Keratinocyte (primary cell): ENCODE data around the gene GPR32. TPM values are rescaled to one million over a fixed set of nuclear protein-coding genes. Genes with fewer than 3 reads are reported as not detected.

Experiments
- DNase-seq: peaks from one replicate; pipeline ENCODE4 v3.0.0-alpha.2; 2011; ENCODE audit warnings: low read depth, missing footprints, low spot score
- FAIRE-seq: peaks from 2 replicates; lab custom pipeline; 2011; peaks lifted over from hg19 to GRCh38; lab: Jason Lieb, UNC
- H2AFZ ChIP-seq: 2 replicates; pipeline ENCODE4 v1.6.0; 2012; ENCODE audit warnings: low read length, control low read depth, inconsistent platforms; ENCODE audit not compliant: control insufficient read depth
- H3K27ac ChIP-seq: 2 replicates; pipeline ENCODE4 v1.5.1; 2011; ENCODE audit warnings: low read length; ENCODE audit not compliant: control insufficient read depth, insufficient read depth
- H3K27me3 ChIP-seq: 3 replicates; pipeline ENCODE4 v1.6.0; 2011; ENCODE audit warnings: low read length; ENCODE audit not compliant: control insufficient read depth, insufficient read depth; ENCODE audit errors: extremely low read depth
- H3K36me3 ChIP-seq, 2 experiments: 2 replicates in 1 of 2; 3 replicates in 1 of 2; pipeline ENCODE4 v1.5.1; 2011; ENCODE audit warnings: low read length in 2 of 2, mild to moderate bottlenecking in 1 of 2; ENCODE audit not compliant: control insufficient read depth in 2 of 2, insufficient read depth in 2 of 2; ENCODE audit errors: extremely low read depth in 1 of 2
- H3K4me1 ChIP-seq: 3 replicates; pipeline ENCODE4 v1.5.1; 2011; ENCODE audit warnings: low read length; ENCODE audit not compliant: control insufficient read depth, insufficient read depth; ENCODE audit errors: extremely low read depth
- H3K4me2 ChIP-seq: 3 replicates; pipeline ENCODE4 v1.6.0; 2011; ENCODE audit warnings: low read depth, low read length; ENCODE audit not compliant: control insufficient read depth, insufficient read depth; ENCODE audit errors: extremely low read depth
- H3K4me3 ChIP-seq, 3 experiments: fragments of 200-600 bp in 1 of 3; sonication (generic) in 1 of 3; 2 replicates in 2 of 3; 3 replicates in 1 of 3; pipeline ENCODE4 v1.5.1; 2011 to 2016; ENCODE audit warnings: low read length in 3 of 3, mild to moderate bottlenecking in 3 of 3, control low read depth in 2 of 3, inconsistent platforms in 1 of 3, low read depth in 1 of 3, mixed read lengths in 1 of 3, mixed run types in 1 of 3, moderate library complexity in 1 of 3; ENCODE audit not compliant: control insufficient read depth in 2 of 3, insufficient read depth in 2 of 3; ENCODE audit errors: extremely low read depth in 1 of 3
- H3K79me2 ChIP-seq: 2 replicates; pipeline ENCODE4 v1.6.0; 2012; ENCODE audit warnings: low read length; ENCODE audit not compliant: control insufficient read depth, insufficient read depth
- H3K9ac ChIP-seq: 3 replicates; pipeline ENCODE4 v1.6.0; 2011; ENCODE audit warnings: low read length; ENCODE audit not compliant: control insufficient read depth, insufficient read depth; ENCODE audit errors: extremely low read depth
- H3K9me1 ChIP-seq: 3 replicates; pipeline ENCODE4 v1.6.0; 2011; ENCODE audit warnings: low read length; ENCODE audit not compliant: control insufficient read depth, insufficient read depth; ENCODE audit errors: extremely low read depth
- H3K9me3 ChIP-seq: 2 replicates; pipeline ENCODE4 v1.5.1; 2012; ENCODE audit warnings: low read depth, low read length; ENCODE audit not compliant: control insufficient read depth
- H4K20me1 ChIP-seq: 3 replicates; pipeline ENCODE4 v1.6.0; 2011; ENCODE audit warnings: low read length; ENCODE audit not compliant: control insufficient read depth, insufficient read depth; ENCODE audit errors: extremely low read depth
- CTCF ChIP-seq, 3 experiments: IDR thresholded peaks in 1 of 3; conservative IDR thresholded peaks in 1 of 3; optimal IDR thresholded peaks in 1 of 3; 2 replicates in 2 of 3; 3 replicates in 1 of 3; pipeline versions ENCODE3 to v1.5.1; 2011; ENCODE audit warnings: low read length in 3 of 3, mild to moderate bottlenecking in 3 of 3, moderate library complexity in 2 of 3, control low read depth in 1 of 3, inconsistent platforms in 1 of 3; ENCODE audit not compliant: insufficient read depth in 2 of 3; ENCODE audit errors: extremely low read depth in 1 of 3
- EZH2 ChIP-seq: IDR thresholded peaks from one replicate; pipeline ENCODE4 v1.6.1; 2012; ENCODE audit warnings: inconsistent platforms, mild to moderate bottlenecking, low read length, moderate library complexity
- dilution Hi-C: fragments of 300-500 bp; cut with MboI; formaldehyde crosslinking; loops from one replicate; pipeline ENCODE4 v1.7.0; 2020; ENCODE audit warnings: low sequenced_read_pairs; ENCODE audit not compliant: extremely low pct_ligation_motif_present
- polyA plus RNA-seq, 5 experiments: library from polyadenylated mRNA; depleted of rRNA in 3 of 5; stranded (reverse) in 3 of 5; stranded (forward) in 1 of 5; unstranded in 1 of 5; fragments of >200 nt; gene quantifications; 1 replicate in 1 of 5; 2 replicates in 3 of 5; 3 replicates in 1 of 5; pipeline versions ENCODE4 v1.2.1 to v1.2.3, GENCODE V29; 2011 to 2012; ENCODE audit warnings: missing spikeins in 2 of 5, low read depth in 1 of 5, low replicate concordance in 1 of 5

GPR32 gene
- polyA plus RNA-seq, 1 donor (not counting 4 experiments of a cell fraction or from before 2014, with no cell fraction given): not detected

DNA sequence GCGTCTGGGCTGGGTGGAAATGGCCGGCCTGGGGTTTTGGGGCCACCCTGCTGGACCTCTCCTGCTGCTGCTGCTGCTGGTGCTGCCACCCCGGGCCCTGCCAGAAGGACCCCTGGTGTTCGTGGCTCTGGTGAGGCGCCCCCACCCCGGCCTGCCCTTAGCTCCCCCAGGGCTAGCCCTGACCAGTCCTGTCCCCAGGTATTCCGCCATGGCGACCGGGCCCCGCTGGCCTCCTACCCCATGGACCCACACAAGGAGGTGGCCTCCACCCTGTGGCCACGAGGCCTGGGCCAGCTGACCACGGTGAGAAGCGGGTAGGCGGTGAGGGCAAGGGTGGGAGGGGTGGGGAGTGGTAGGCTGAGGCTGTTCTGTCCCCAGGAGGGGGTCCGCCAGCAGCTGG lies 20.1 kb downstream of the GPR32 start, which contains the start of gene ACP4:
Gene ACP4 (plus strand): TSS at position 20 of the 400 bp plus-strand sequence. CDS start 0 bp downstream, at position 20.
- Histone ChIP-seq H3K9me1 (no peaks in the 10 kb centered on the region), H3K4me3 (no peak within 1 kb of the TSS), H3K36me3 (no peaks in the 10 kb centered on the region), H3K27ac (no peak within 1 kb of the TSS), H3K9ac (no peak within 1 kb of the TSS), H3K27me3 (no peaks in the 10 kb centered on the region), H3K4me2 (no peak within 1 kb of the TSS), H2AFZ (no peak within 1 kb of the TSS), H3K4me1 (no peaks in the 10 kb centered on the region), H3K9me3 (no peaks in the 10 kb centered on the region), H4K20me1 (peaks cover 2% of the 10 kb centered on the region), H3K79me2 (no peaks in the 10 kb centered on the region)
- TF ChIP-seq CTCF (optimal IDR thresholded peaks at IDR 0.05 in 1 of 3, IDR thresholded peaks at IDR 0.05 in 1 of 3, conservative IDR thresholded peaks at IDR 0.05 in 1 of 3; ENCODE audit: extremely low read depth in 1 of 3, insufficient read depth in 2 of 3, low read length in 3 of 3) (no peak), EZH2 (no peak)
- dilution Hi-C loops: no loop called here
- DNase-seq: no peak
- no peak for FAIRE-seq

DNA sequence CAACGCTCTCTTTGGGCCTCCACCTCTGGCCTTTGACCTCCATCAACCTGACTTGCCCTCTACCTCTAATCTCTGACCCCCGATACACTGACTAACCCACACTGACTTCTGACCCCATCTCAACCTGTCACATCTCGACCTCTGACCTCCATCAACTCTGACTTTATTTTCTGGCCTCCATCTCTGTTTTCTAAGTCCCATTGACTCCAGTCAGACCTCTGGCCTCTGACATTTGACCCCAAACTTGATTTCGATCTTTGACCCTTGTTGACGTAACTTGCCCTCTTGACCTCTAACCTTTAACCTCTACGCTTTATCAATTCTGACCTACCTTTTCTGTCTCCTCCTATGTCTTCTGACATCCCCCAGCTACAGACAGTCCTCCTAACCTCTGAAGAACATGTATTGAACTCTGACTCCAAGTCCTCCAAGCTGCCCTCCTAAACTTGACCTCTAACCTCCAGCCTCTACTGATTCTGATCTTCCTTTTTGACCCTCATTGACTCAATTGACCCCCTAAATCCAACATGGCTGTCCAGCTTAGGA lies 20.7 kb downstream of the GPR32 start:
- no peaks in the 10 kb centered on the region for H3K79me2 ChIP-seq
- no peaks in the 10 kb centered on the region for H3K4me1 ChIP-seq
- dilution Hi-C loops: no loop called here
- no peak overlapping the region for H3K9ac ChIP-seq
- no peaks in the 10 kb centered on the region for H3K9me3 ChIP-seq
- no peaks in the 10 kb centered on the region for H3K27me3 ChIP-seq
- no peak overlapping the region for H3K27ac ChIP-seq
- TF ChIP-seq EZH2: no peak
- no peak for TF ChIP-seq CTCF (optimal IDR thresholded peaks at IDR 0.05 in 1 of 3, IDR thresholded peaks at IDR 0.05 in 1 of 3, conservative IDR thresholded peaks at IDR 0.05 in 1 of 3; ENCODE audit: extremely low read depth in 1 of 3, insufficient read depth in 2 of 3, low read length in 3 of 3)
- peaks cover 6% of the 10 kb centered on the region for H4K20me1 ChIP-seq
- H3K36me3 ChIP-seq: peaks cover 0 to 2% of the 10 kb centered on the region in 2 experiments
- no peak for DNase-seq
- no peak overlapping the region for H2AFZ ChIP-seq
- H3K4me3 ChIP-seq: no peak overlapping the region
- H3K4me2 ChIP-seq: no peak overlapping the region
- no peaks in the 10 kb centered on the region for H3K9me1 ChIP-seq
- FAIRE-seq: no peak
